Left ventricle myocardium inferior (tissue), 1 donor: ENCODE measurements around the gene NABP1. TPM values are rescaled to one million over a fixed set of nuclear protein-coding genes. Genes with fewer than 3 reads are reported as not detected.

Experiments used
- DNase-seq: peaks from one replicate; pipeline ENCODE4 v3.0.0-alpha.2; 2020
- H3K27ac ChIP-seq: fragments of 200-600 bp; replicated peaks from 2 replicates; pipeline ENCODE4 v1.8.0; 2021
- H3K27me3 ChIP-seq: fragments of 200-600 bp; 2 replicates; pipeline ENCODE4 v1.8.0; 2021; ENCODE audit warnings: low read depth
- H3K36me3 ChIP-seq: fragments of 200-600 bp; 2 replicates; pipeline ENCODE4 v1.8.0; 2021
- H3K4me1 ChIP-seq: fragments of 200-600 bp; 2 replicates; pipeline ENCODE4 v1.8.0; 2021
- H3K4me3 ChIP-seq: fragments of 200-600 bp; 2 replicates; pipeline ENCODE4 v1.8.0; 2021; ENCODE audit warnings: mild to moderate bottlenecking, moderate library complexity
- H3K9me3 ChIP-seq: fragments of 200-600 bp; replicated peaks from 2 replicates; pipeline ENCODE4 v1.8.0; 2021
- CTCF ChIP-seq: fragments of 200-600 bp; IDR thresholded peaks from 2 replicates; pipeline ENCODE4 v1.8.0; 2021; ENCODE audit warnings: antibody characterized with exemption, mild to moderate bottlenecking, borderline replicate concordance
- intact Hi-C: fragments of 100-400 bp; cut with micrococcal nuclease; formaldehyde crosslinking; loops from one replicate; pipeline ENCODE4 v1.11.0; 2022
- total RNA-seq: library from RNA; stranded (reverse); fragmentation: NEBNext Ultra II Directional; extraction: Animal tissue kit (Norgen Biotek cat#: 25700); gene quantifications from one replicate; pipeline ENCODE4 v1.2.1, GENCODE V29; 2021
- donor health status: DM: no; HTN: yes; CAD: no; lungs with severe emphysema.

NABP1 gene
- total RNA-seq, 1 donor from 2014 or later, result 3.3 TPM

DNA sequence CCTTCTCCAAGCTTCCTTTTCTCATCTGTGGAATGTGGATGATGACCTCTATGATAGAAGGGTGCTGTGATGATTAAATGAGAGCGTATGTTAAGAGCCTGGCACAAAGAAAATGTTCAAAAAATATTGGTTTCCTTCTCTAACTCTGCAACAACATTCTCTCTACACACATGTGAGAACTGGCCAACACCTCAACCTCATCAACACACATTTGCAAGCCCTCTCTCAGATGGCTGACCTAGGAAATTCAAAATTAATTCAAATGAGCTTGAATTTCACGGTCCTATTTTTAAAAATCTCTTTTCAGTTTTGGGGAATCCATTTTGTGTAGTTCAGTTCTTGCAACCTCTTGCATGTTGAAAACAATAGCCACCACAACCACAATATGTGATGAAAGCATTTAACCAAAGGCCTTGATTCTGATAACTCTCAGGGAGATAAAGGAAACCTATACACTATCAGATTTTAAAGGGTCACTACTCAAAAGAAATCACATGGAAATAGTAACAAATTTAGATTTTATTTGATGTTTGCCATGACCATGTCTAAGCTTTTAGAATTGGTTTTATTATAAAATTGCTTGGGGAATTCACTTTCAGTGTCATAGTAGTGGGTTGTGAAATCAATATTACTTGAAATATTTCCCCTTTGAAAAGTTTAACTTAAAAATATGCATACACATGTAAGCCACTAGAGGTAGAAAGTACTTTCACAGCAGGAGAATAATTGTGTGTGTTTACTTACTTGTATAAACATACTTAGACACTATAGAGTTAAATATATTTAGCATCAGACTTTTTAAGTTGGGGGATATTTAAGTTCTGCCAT, 16.6 kb upstream of the NABP1 start:
- no peaks in the 10 kb centered on the region for H3K4me1 ChIP-seq
- H3K27me3 ChIP-seq, result no peaks in the 10 kb centered on the region
- no peak for TF ChIP-seq CTCF
- H3K36me3 ChIP-seq, result no peaks in the 10 kb centered on the region
- no peak for DNase-seq
- H3K4me3 ChIP-seq, result no peak overlapping the region
- H3K9me3 ChIP-seq, result no peaks in the 10 kb centered on the region
- H3K27ac ChIP-seq, result no peak overlapping the region
- intact Hi-C loops, result no loop called here

- TF ChIP-seq CTCF, result no peak
- H3K27me3 ChIP-seq, result peaks cover 16% of the 10 kb centered on the region
These were observed 12.9 kb upstream of the NABP1 start for GRCh38 chr2:191664823-191665677.

GRCh38 chr2:191666226-191666625, 11.7 kb upstream of the NABP1 start:
- no peak overlapping the region for H3K4me3 ChIP-seq
- DNase-seq, result no peak
- H3K36me3 ChIP-seq, result no peaks in the 10 kb centered on the region
- no peak overlapping the region for H3K27ac ChIP-seq
- no peak for TF ChIP-seq CTCF
- H3K27me3 ChIP-seq, result peaks cover 23% of the 10 kb centered on the region
- H3K4me1 ChIP-seq, result no peaks in the 10 kb centered on the region
- no peaks in the 10 kb centered on the region for H3K9me3 ChIP-seq
- intact Hi-C loops, result no loop called here

More at GRCh38 chr2:191664823-191665677, 12.9 kb upstream of the NABP1 start:
- DNase-seq, result no peak
- Histone ChIP-seq H3K4me3 (no peak overlapping the region), H3K9me3 (no peaks in the 10 kb centered on the region), H3K4me1 (no peaks in the 10 kb centered on the region), H3K36me3 (no peaks in the 10 kb centered on the region), H3K27ac (no peak overlapping the region)
- intact Hi-C loops, result no loop called here

- Histone ChIP-seq H3K27ac (no peak overlapping the region), H3K9me3 (no peaks in the 10 kb centered on the region), H3K36me3 (no peaks in the 10 kb centered on the region), H3K27me3 (peaks cover 23% of the 10 kb centered on the region), H3K4me1 (no peaks in the 10 kb centered on the region), H3K4me3 (no peak overlapping the region)
- DNase-seq, result no peak
- intact Hi-C loops, result no loop called here
- no peak for TF ChIP-seq CTCF
These were observed 11.2 kb upstream of the NABP1 start for GRCh38 chr2:191666732-191667131.

GRCh38 chr2:191670076-191670475, 7.9 kb upstream of the NABP1 start:
- Histone ChIP-seq H3K27ac (no peak overlapping the region), H3K4me3 (no peak overlapping the region), H3K9me3 (no peaks in the 10 kb centered on the region), H3K27me3 (peaks cover 23% of the 10 kb centered on the region), H3K4me1 (no peaks in the 10 kb centered on the region), H3K36me3 (no peaks in the 10 kb centered on the region)
- no peak for TF ChIP-seq CTCF
- no peak for DNase-seq
- intact Hi-C loops, result no loop called here
